ENCODE data around the gene FAM78B.

Gene FAM78B

GRCh38 chr1:166063701-166064100 is 103.1 kb downstream of the FAM78B start:
- no peak for DNase-seq

- no peak for DNase-seq
Observed at GRCh38 chr1:166062421-166063070, 104.3 kb downstream of the FAM78B start.

GRCh38 chr1:166057650-166058049 is 109.2 kb downstream of the FAM78B start:
- no peak for DNase-seq

- DNase-seq, result no peak
Observed at GRCh38 chr1:166053395-166053794, 113.4 kb downstream of the FAM78B start.

GRCh38 chr1:166040202-166040997 is 126.4 kb downstream of the FAM78B start:
- DNase-seq, result no peak

- DNase-seq, result no peak
Observed at GRCh38 chr1:166039436-166040201, 127.2 kb downstream of the FAM78B start.

- DNase-seq, result no peak
Observed at GRCh38 chr1:166036092-166036491, 130.7 kb downstream of the FAM78B start.

GRCh38 chr1:166032572-166033371 is 134.0 kb downstream of the FAM78B start:
- no peak for DNase-seq

- no peak for DNase-seq
Observed at GRCh38 chr1:166031932-166032571, 134.7 kb downstream of the FAM78B start.

GRCh38 chr1:166029196-166029945 is 137.4 kb downstream of the FAM78B start:
- DNase-seq, result no peak

GRCh38 chr1:166026555-166026954 is 140.2 kb downstream of the FAM78B start:
- no peak for DNase-seq

GRCh38 chr1:166026143-166026542 is 140.7 kb downstream of the FAM78B start:
- DNase-seq, result no peak

GRCh38 chr1:166020210-166020609 is 146.6 kb downstream of the FAM78B start:
- DNase-seq, result no peak
